Mesendoderm (in vitro differentiated cells): ENCODE measurements around the gene HOXB8.

Experiments used
- DNase-seq: peaks from one replicate; pipeline ENCODE4 v3.0.0; 2013
- H2AK5ac ChIP-seq: 2 replicates; pipeline ENCODE4 v1.6.1; 2013; ENCODE audit warnings: low read length, inconsistent platforms
- H2BK120ac ChIP-seq: 2 replicates; pipeline ENCODE4 v1.6.1; 2013; ENCODE audit warnings: low read depth, mild to moderate bottlenecking, low read length, moderate library complexity, mixed read lengths
- H2BK15ac ChIP-seq: replicated peaks from 2 replicates; pipeline ENCODE4 v1.6.1; 2013; ENCODE audit warnings: low read depth, mild to moderate bottlenecking, moderate library complexity
- H2BK5ac ChIP-seq: 2 replicates; pipeline ENCODE4 v1.6.1; 2013; ENCODE audit warnings: low read length, inconsistent platforms
- H3K18ac ChIP-seq: 2 replicates; pipeline ENCODE4 v1.6.1; 2013; ENCODE audit warnings: mild to moderate bottlenecking, low read length, mixed read lengths
- H3K23ac ChIP-seq: one replicate; pipeline ENCODE4 v1.6.1; 2013; ENCODE audit warnings: low read length
- H3K27ac ChIP-seq: 2 replicates; pipeline ENCODE4 v1.5.1; 2013; ENCODE audit warnings: low read depth, mild to moderate bottlenecking, inconsistent platforms, low read length, moderate library complexity
- H3K27me3 ChIP-seq: 2 replicates; pipeline ENCODE4 v1.6.1; 2013; ENCODE audit warnings: low read length, control low read depth, mild to moderate bottlenecking, inconsistent platforms; ENCODE audit not compliant: insufficient read depth, poor library complexity
- H3K36me3 ChIP-seq: 2 replicates; pipeline ENCODE4 v1.6.1; 2013; ENCODE audit warnings: low read length, inconsistent platforms; ENCODE audit not compliant: control insufficient read depth, insufficient read depth
- H3K4ac ChIP-seq: one replicate; pipeline ENCODE4 v1.6.1; 2013; ENCODE audit warnings: low read depth, mild to moderate bottlenecking, low read length, moderate library complexity
- H3K4me1 ChIP-seq: 2 replicates; pipeline ENCODE4 v1.6.1; 2013; ENCODE audit warnings: low read depth, low read length, inconsistent platforms; ENCODE audit not compliant: control insufficient read depth
- H3K4me2 ChIP-seq: 2 replicates; pipeline ENCODE4 v1.6.1; 2013; ENCODE audit warnings: low read length
- H3K4me3 ChIP-seq: 2 replicates; pipeline ENCODE4 v1.5.1; 2013; ENCODE audit warnings: mild to moderate bottlenecking, low read length
- H3K56ac ChIP-seq: one replicate; pipeline ENCODE4 v1.6.1; 2013; ENCODE audit warnings: low read length
- H3K79me1 ChIP-seq: 2 replicates; pipeline ENCODE4 v1.6.1; 2013; ENCODE audit warnings: low read length, inconsistent platforms
- H3K79me2 ChIP-seq: 2 replicates; pipeline ENCODE4 v1.6.1; 2013; ENCODE audit warnings: mild to moderate bottlenecking, low read length; ENCODE audit not compliant: control insufficient read depth, insufficient read depth
- H3K9ac ChIP-seq: 2 replicates; pipeline ENCODE4 v1.6.1; 2013; ENCODE audit warnings: low read length, inconsistent platforms
- H4K5ac ChIP-seq: one replicate; pipeline ENCODE4 v1.6.1; 2013; ENCODE audit warnings: low read length
- H4K8ac ChIP-seq: one replicate; pipeline ENCODE4 v1.6.1; 2013; ENCODE audit warnings: low read depth, mild to moderate bottlenecking, control low read depth, low read length, moderate library complexity
- WGBS: extraction: QIAGEN DNeasy Blood & Tissue Kit; methylation state at CpG from one replicate; pipeline ENCODE4 v1.1.7; 2013; ENCODE audit warnings: low lambda C conversion rate, missing lambda C conversion rate; ENCODE audit not compliant: insufficient coverage; ENCODE audit errors: extremely low coverage; 5-methylcytosine and 5-hydroxymethylcytosine counted together

HOXB8 gene

DNA sequence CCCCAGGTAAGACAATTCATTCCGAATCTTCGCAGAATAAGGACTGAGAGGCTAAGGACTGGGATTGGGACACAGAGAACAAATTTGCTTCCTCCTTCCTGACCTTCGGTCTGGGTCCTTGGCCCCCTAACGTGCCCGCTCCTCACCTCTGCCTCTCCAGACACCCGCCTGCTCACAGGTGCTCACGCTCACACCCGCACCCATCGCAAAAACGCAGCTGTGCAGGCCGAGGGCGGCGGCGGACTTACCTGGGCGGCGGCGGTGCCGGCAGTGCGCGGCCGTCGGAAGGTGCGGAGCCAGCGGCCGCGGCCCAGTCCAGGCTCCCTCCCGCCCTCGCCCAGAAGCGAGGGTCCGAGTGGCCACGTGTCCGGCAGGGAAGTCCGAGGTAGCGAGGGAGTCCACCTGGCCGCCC is 18.2 kb upstream of the HOXB8 start:
- Histone ChIP-seq H3K23ac (no peak overlapping the region), H3K79me1 (no peaks in the 10 kb centered on the region), H3K36me3 (no peaks in the 10 kb centered on the region), H3K56ac (no peak overlapping the region), H2BK5ac (no peak overlapping the region), H3K27ac (no peak overlapping the region), H3K4ac (no peak overlapping the region), H3K18ac (no peak overlapping the region), H4K5ac (no peak overlapping the region), H3K4me3 (no peak overlapping the region), H4K8ac (no peak overlapping the region), H2AK5ac (no peak overlapping the region), H2BK120ac (no peak overlapping the region), H3K4me1 (no peaks in the 10 kb centered on the region), H3K79me2 (no peaks in the 10 kb centered on the region), H3K9ac (no peak overlapping the region), H2BK15ac (no peak overlapping the region), H3K4me2 (no peak overlapping the region), H3K27me3 (peaks cover 88% of the 10 kb centered on the region)
- DNase-seq, result no peak
- WGBS, result no CpG with 5 or more reads among the region's 35 CpGs

DNA sequence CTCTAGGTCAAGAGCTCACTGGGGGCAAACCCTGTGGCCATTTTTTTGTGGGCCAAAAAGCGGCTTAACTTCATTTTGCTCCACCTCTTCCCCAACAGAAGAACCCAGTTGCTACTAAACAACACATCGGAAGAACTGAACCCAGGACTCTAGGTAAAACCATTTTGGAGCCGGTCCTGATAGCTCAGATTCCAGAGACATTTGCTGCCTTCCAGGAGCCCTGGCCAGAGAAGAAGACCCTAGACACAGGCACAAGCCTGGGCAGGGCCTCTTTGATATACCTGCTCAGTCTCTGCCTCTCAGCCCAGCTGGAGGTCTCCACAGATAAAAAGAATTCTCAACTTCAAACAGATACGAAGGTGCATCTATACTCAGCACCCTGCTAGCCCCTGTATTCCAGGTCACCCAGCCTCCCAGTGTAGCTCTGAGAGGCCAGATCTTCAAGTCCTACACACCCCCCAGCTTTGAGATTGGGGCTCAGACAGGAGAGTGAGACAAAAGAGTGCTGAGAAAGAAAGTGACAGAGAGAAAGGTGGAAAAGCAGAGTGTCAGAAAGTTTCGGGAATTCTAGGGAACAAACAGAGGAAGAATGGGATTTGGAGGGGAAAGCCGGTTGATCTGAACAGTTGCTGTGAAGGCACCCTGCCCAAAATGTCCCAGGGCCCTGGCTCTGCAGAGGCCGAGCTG is 17.6 kb upstream of the HOXB8 start:
- Histone ChIP-seq H3K4ac (no peak overlapping the region), H2BK5ac (no peak overlapping the region), H3K36me3 (no peaks in the 10 kb centered on the region), H3K18ac (no peak overlapping the region), H3K4me3 (no peak overlapping the region), H3K27me3 (peaks cover 88% of the 10 kb centered on the region), H3K23ac (no peak overlapping the region), H4K8ac (no peak overlapping the region), H3K4me2 (no peak overlapping the region), H3K79me1 (no peaks in the 10 kb centered on the region), H2BK120ac (no peak overlapping the region), H3K56ac (no peak overlapping the region), H2AK5ac (no peak overlapping the region), H3K79me2 (no peaks in the 10 kb centered on the region), H4K5ac (no peak overlapping the region), H3K9ac (no peak overlapping the region), H3K4me1 (no peaks in the 10 kb centered on the region), H3K27ac (no peak overlapping the region), H2BK15ac (no peak overlapping the region)
- WGBS, result no CpG with 5 or more reads among the region's 7 CpGs
- DNase-seq, result peak; percentile 13

DNA sequence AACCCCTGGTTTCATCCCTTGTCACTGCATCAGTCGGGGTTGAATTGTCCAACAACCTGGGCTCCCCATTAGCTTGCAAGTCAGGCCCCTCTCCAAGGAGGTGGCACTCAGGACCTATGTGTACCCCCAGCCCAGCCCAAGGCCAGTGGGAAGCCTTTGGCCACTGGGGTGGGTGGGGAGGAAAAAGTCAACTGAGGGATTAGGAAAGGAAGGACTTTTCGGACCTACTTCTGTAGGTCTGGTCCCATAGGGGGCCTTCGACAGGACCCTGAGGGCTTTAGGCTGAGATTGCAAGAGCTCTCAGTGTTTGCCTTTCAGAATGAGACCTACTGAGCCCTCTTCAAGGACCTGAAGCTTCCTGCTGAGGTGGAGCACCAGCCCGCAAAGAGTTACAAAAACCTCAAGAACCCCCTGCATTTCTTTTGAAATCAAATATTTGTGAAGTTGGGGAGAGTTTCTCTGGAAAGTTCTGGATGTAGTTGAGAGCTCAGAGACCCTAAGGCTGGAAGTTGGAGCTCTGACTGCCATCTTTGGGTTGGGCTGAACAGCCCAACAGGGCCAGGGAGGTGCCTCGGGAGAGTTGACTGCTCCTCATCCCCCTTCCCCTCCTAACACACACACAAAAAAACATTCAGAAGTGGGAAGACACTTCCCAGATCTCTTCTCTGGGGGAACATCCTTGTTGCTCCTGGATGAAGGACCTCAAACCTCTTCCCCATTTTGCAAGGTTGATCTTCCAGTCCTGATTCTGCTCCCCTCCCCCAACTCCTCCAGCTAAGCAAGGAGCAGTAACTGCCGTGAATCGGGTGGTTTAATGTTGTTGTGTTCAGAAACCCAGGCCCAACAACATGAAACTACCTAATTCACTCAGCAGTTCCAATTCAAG is 16.8 kb upstream of the HOXB8 start:
- H2BK120ac ChIP-seq, result no peak overlapping the region
- no peak overlapping the region for H3K4me2 ChIP-seq
- no peak overlapping the region for H3K4me3 ChIP-seq
- no peak overlapping the region for H3K23ac ChIP-seq
- H2BK5ac ChIP-seq, result no peak overlapping the region
- peak; percentile 4 for DNase-seq
- no peaks in the 10 kb centered on the region for H3K79me2 ChIP-seq
- no peaks in the 10 kb centered on the region for H3K4me1 ChIP-seq
- no peak overlapping the region for H3K4ac ChIP-seq
- H3K56ac ChIP-seq, result no peak overlapping the region
- no peak overlapping the region for H3K18ac ChIP-seq
- no peak overlapping the region for H2BK15ac ChIP-seq
- H3K79me1 ChIP-seq, result no peaks in the 10 kb centered on the region
- WGBS, result no CpG with 5 or more reads among the region's 7 CpGs
- H2AK5ac ChIP-seq, result no peak overlapping the region
- no peak overlapping the region for H4K5ac ChIP-seq
- H3K27me3 ChIP-seq, result peaks cover 88% of the 10 kb centered on the region
- no peak overlapping the region for H4K8ac ChIP-seq
- no peak overlapping the region for H3K9ac ChIP-seq
- H3K27ac ChIP-seq, result no peak overlapping the region
- H3K36me3 ChIP-seq, result no peaks in the 10 kb centered on the region

DNA sequence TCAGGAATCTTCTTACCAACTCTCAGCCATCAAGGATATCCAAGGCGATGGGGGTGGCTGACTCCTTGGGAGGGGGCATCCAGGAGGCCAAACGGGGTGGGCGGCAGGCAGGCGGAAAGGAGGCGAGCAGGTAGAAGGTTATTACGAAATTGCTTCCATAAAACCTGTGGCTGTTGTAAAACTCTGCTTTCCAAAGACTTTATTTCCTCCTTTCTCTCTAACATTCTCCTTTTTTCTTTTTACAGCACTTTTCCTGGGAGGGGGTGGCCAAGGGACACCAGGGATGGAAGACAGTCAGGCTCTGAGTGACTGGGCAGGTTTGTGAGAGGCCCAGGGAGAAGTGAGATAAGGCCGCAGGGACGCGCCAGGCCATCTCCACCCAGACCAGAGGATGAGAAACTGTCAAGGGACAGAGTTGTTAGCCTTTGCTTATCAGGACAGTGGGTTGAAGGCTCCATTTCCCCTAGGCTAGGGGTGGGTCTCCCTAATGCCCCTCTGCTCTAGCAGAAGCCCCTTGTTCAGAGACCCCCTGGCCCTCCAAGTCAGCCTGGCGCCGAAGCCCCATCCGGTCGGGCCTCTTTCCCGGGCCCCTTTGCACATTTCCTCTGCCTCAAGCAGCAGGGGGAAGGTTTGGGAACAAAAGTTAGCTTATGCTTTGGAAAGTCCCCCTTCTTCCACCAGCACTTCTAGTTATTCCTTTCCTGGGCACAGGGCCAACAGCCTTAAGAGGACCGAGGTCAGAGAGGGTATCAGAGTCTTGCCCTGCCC is 16.0 kb upstream of the HOXB8 start:
- Histone ChIP-seq H3K56ac (no peak overlapping the region), H3K79me2 (no peaks in the 10 kb centered on the region)

DNA sequence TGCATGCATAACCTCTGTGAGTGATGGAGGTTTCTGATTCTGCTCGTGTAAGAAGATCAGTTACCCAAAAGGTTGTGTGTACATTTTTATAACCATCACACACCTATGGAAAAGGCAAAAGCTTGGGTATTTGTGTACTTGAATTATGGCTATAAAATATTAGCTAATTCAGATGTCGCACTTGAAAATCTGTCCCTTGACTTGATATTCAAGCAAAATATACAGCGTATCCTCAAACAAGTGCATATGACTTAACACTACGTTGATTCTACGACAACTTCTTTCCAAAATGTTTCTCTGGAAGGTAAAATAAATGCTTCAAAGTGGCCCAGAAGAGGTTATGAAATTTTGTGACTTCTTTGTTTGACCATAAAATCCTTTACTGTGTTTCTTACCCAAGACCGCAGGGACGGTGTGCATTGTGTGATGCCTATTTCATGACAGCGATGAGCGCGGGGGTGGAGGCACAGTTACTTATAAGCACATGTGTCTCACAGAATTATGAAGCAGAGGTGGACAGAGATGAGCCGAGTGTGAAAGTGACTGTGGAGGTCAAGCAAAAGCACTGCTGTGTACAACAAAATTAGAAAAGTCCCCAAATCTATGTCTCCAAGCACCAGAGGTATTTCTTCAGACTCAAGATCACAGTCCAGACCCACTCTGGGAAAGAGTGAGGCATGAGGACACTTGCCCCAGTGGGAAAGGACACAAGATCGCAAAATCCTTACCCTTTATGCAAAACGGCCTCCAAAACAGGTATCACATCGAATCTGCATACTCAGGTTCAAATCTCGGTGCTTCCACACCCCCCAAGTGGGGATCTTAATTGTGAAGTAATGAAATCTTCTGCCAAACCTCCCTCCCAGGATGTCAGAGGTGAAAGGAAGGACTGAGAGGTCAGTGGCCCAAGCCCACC is 15.2 kb upstream of the HOXB8 start:
- H3K56ac ChIP-seq, result no peak overlapping the region
- H3K4me3 ChIP-seq, result no peak overlapping the region
- H3K79me2 ChIP-seq, result no peaks in the 10 kb centered on the region
- H2BK5ac ChIP-seq, result no peak overlapping the region
- H3K4me1 ChIP-seq, result no peaks in the 10 kb centered on the region
- H3K18ac ChIP-seq, result no peak overlapping the region
- no peak overlapping the region for H2BK15ac ChIP-seq
- H3K27ac ChIP-seq, result no peak overlapping the region
- peaks cover 83% of the 10 kb centered on the region for H3K27me3 ChIP-seq
- no peak overlapping the region for H4K8ac ChIP-seq
- H3K4me2 ChIP-seq, result no peak overlapping the region
- DNase-seq, result no peak
- no peak overlapping the region for H3K9ac ChIP-seq
- peak overlapping the region; percentile 30 for H3K23ac ChIP-seq
- H3K36me3 ChIP-seq, result no peaks in the 10 kb centered on the region
- H4K5ac ChIP-seq, result no peak overlapping the region
- H3K4ac ChIP-seq, result no peak overlapping the region
- no CpG with 5 or more reads among the region's 15 CpGs for WGBS
- H2AK5ac ChIP-seq, result no peak overlapping the region
- H2BK120ac ChIP-seq, result no peak overlapping the region
- H3K79me1 ChIP-seq, result no peaks in the 10 kb centered on the region

More for the DNA sequence above, 16.0 kb upstream of the HOXB8 start:
- Histone ChIP-seq H3K18ac (no peak overlapping the region), H2BK15ac (no peak overlapping the region), H2BK120ac (no peak overlapping the region), H3K9ac (no peak overlapping the region), H3K79me1 (no peaks in the 10 kb centered on the region), H3K27ac (no peak overlapping the region), H4K5ac (no peak overlapping the region), H4K8ac (no peak overlapping the region), H2BK5ac (no peak overlapping the region), H2AK5ac (no peak overlapping the region), H3K4ac (no peak overlapping the region), H3K23ac (no peak overlapping the region), H3K27me3 (peaks cover 90% of the 10 kb centered on the region), H3K4me1 (no peaks in the 10 kb centered on the region), H3K4me2 (no peak overlapping the region), H3K36me3 (no peaks in the 10 kb centered on the region), H3K4me3 (no peak overlapping the region)
- DNase-seq, result peak; percentile 30
- no CpG with 5 or more reads among the region's 15 CpGs for WGBS
